ENCODE results near the gene HOATZ.

DNA sequence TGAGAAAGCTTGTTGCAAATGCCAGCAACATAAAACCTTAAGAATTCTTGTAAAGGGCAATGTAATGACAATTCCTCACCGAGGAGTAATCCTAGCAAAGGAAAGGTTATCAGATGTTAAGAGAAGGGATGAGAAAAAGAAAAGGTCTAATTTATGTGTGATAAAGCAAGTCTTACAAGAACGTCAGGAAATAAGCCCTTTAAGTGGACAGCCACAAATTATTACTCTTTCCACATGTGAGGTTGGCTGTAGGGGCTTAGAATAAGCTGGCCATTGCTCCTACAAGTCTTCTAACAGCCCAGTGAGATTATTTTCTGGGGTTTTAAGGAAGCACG, 35.3 kb downstream of the HOATZ start:
- TF ChIP-seq, protein P1, sequence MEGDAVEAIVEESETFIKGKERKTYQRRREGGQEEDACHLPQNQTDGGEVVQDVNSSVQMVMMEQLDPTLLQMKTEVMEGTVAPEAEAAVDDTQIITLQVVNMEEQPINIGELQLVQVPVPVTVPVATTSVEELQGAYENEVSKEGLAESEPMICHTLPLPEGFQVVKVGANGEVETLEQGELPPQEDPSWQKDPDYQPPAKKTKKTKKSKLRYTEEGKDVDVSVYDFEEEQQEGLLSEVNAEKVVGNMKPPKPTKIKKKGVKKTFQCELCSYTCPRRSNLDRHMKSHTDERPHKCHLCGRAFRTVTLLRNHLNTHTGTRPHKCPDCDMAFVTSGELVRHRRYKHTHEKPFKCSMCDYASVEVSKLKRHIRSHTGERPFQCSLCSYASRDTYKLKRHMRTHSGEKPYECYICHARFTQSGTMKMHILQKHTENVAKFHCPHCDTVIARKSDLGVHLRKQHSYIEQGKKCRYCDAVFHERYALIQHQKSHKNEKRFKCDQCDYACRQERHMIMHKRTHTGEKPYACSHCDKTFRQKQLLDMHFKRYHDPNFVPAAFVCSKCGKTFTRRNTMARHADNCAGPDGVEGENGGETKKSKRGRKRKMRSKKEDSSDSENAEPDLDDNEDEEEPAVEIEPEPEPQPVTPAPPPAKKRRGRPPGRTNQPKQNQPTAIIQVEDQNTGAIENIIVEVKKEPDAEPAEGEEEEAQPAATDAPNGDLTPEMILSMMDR (IDR thresholded peaks at IDR 0.05) = no peak
- no peak for TF ChIP-seq POLR2A (IDR thresholded peaks at IDR 0.05)

All from lower leg skin (tissue), 3 donors.